ENCODE measurements around the gene SPATS2L. TPM values are rescaled to one million over a fixed set of nuclear protein-coding genes. Genes with fewer than 3 reads are reported as not detected.
A peak's percentile ranks its signal among the peaks of the same experiment; 100 is the strongest.

The SPATS2L gene
- total RNA-seq, 1 donor from 2014 or later: 100 TPM

DNA sequence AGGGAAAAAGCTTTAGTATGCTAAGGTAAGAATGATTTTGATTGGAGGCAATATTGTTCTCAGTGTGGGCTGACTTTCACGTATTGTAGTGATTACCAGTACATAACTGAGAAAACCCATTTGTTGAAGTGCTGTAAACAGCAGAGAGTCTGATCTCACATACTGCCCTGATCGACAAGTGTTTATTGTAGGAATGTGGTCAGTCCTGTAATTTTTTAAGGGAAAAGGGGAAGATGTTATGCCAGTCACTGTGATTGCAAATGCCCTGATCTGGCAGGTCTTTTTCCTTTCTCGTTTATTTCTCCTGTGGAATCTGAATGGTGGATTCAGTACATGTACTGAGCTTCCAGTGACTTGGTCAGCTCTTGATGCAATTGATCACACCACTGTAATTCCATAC, 11.5 kb downstream of the SPATS2L start:
- TF ChIP-seq, protein P1, sequence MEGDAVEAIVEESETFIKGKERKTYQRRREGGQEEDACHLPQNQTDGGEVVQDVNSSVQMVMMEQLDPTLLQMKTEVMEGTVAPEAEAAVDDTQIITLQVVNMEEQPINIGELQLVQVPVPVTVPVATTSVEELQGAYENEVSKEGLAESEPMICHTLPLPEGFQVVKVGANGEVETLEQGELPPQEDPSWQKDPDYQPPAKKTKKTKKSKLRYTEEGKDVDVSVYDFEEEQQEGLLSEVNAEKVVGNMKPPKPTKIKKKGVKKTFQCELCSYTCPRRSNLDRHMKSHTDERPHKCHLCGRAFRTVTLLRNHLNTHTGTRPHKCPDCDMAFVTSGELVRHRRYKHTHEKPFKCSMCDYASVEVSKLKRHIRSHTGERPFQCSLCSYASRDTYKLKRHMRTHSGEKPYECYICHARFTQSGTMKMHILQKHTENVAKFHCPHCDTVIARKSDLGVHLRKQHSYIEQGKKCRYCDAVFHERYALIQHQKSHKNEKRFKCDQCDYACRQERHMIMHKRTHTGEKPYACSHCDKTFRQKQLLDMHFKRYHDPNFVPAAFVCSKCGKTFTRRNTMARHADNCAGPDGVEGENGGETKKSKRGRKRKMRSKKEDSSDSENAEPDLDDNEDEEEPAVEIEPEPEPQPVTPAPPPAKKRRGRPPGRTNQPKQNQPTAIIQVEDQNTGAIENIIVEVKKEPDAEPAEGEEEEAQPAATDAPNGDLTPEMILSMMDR (IDR thresholded peaks at IDR 0.05): no peak
- no peak overlapping the region for H3K27ac ChIP-seq
- H3K4me3 ChIP-seq: no peak overlapping the region
- no peaks in the 10 kb centered on the region for H3K36me3 ChIP-seq
- DNase-seq (no peak), ATAC-seq (peak; percentile 56 to 58)
- H3K9me3 ChIP-seq: no peaks in the 10 kb centered on the region
- intact Hi-C loops (cut with DNase I): no loop called here
- no peaks in the 10 kb centered on the region for H3K27me3 ChIP-seq (ENCODE audit: low read depth)
- H3K4me1 ChIP-seq: peaks cover 40% of the 10 kb centered on the region

DNA sequence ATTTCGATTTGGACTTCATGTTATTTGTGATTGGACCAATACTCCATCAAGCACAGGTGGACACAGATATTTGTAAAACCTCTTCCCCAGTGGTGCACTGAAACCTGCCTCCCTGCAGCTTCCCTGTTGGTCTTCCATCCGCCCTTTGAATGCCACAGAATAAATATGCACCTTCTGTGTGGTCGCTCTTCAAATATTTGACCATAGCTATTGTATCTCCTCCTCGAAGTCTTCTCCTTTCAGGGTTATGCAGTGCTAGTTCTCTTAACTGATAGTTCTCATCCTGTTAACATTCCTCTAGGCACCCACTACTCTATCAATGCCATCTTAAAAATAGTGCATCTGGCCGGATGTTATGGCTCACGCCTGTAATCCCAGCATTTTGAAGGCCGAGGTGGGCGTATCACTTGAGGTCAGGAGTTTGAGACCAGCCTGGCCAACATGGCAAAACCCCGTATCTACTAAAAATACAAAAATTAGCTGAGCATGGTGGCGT, 12.5 kb downstream of the SPATS2L start:
- H3K4me1 ChIP-seq: peaks cover 40% of the 10 kb centered on the region
- no peaks in the 10 kb centered on the region for H3K9me3 ChIP-seq
- no peaks in the 10 kb centered on the region for H3K27me3 ChIP-seq (ENCODE audit: low read depth)
- no peak overlapping the region for H3K4me3 ChIP-seq
- intact Hi-C loops (cut with DNase I): no loop called here
- no peak overlapping the region for H3K27ac ChIP-seq
- no peaks in the 10 kb centered on the region for H3K36me3 ChIP-seq
- DNase-seq (no peak), ATAC-seq (no peak)
- TF ChIP-seq, protein P1 (IDR thresholded peaks at IDR 0.05): no peak

DNA sequence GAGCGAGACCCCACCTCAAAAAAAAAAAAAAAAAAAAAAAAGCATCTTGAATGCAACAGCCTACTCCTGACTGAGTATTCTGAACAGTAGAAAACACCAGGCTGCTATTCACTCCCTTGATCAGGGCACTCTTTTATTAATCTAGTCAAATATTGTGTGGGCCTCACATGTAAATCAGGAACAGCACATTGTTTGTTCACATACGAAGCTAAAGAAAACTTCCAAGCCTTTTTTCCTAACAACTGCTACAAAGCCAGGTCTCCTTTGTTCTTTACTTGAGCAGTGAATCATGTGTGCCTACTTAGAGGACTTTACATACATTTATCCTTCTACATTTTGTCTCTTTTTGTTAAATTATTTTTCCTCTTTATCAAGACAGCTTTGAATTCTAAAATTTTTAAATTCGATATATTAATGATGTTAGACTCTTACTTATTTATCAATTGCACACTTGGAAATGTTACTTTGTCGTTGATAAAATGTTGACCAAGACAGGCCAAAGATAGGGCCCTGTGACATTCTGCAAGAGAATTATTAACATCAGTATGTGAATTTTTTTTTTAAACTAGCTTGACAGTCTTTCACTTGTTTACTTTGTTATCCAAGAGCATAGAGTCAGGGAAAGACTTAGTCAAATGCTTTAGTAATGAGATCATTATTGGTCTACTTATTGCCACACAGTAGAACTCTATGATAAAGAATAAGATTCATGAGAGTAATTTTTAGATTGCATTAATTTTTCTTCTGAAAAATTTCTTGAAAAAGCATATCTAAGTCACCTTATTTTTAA, 13.2 kb downstream of the SPATS2L start:
- no peaks in the 10 kb centered on the region for H3K36me3 ChIP-seq
- peak overlapping the region; percentile 38 for H3K27ac ChIP-seq
- ATAC-seq: peak; percentile 75 to 89
- intact Hi-C loops (cut with DNase I): no loop called here
- TF ChIP-seq, protein P1 (IDR thresholded peaks at IDR 0.05): no peak
- H3K4me3 ChIP-seq: no peak overlapping the region
- no peaks in the 10 kb centered on the region for H3K27me3 ChIP-seq (ENCODE audit: low read depth)
- no peaks in the 10 kb centered on the region for H3K9me3 ChIP-seq
- DNase-seq: no peak
- peaks cover 40% of the 10 kb centered on the region for H3K4me1 ChIP-seq

DNA sequence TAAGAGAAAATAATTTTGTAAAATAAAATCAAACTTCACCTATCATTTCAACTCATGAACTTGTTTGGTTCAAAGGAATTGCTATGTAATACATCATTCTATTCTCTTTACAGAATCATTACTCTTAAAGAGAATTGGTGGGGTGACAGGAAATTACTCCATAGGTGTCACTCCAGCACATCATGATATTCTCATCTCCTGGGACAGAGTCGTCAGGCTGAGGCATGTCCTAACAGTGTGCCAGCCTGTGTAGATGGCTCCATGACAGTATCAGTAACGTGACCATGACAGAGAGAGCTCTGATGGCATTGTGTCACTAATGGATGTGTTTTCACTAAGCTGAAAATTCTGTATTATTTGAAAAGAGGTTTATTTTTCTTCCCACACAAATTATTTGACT, 13.9 kb downstream of the SPATS2L start:
- no peaks in the 10 kb centered on the region for H3K9me3 ChIP-seq
- DNase-seq (no peak), ATAC-seq (peak in 1 of 2 donors; percentile 35)
- no peaks in the 10 kb centered on the region for H3K27me3 ChIP-seq (ENCODE audit: low read depth)
- intact Hi-C loops (cut with DNase I): no loop called here
- TF ChIP-seq, protein P1 (IDR thresholded peaks at IDR 0.05): no peak
- peaks cover 40% of the 10 kb centered on the region for H3K4me1 ChIP-seq
- no peak overlapping the region for H3K4me3 ChIP-seq
- peak overlapping the region; percentile 48 for H3K27ac ChIP-seq
- no peaks in the 10 kb centered on the region for H3K36me3 ChIP-seq

DNA sequence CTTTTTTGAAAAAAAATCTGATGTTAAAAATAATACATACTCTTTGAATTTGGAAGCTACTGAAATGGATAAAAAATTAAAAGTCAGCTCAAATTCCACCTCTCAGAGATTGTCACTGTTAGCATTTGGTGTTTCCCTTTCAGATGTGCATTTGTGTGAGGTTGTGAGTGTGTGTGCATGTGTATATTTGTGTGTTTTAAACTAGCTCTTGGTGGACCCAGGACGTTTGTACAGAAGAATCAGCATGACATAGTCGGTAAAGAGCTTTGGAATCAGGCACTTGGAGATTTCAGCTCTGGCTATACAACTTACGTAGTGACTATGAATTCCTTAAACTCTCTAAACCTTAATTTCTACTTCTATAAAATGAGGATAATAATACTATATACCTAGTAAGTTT, 14.5 kb downstream of the SPATS2L start:
- TF ChIP-seq, protein P1 (IDR thresholded peaks at IDR 0.05): no peak
- Histone ChIP-seq H3K27ac (no peak overlapping the region), H3K4me3 (no peak overlapping the region), H3K36me3 (no peaks in the 10 kb centered on the region), H3K4me1 (peaks cover 38% of the 10 kb centered on the region), H3K27me3 (ENCODE audit: low read depth) (no peaks in the 10 kb centered on the region), H3K9me3 (no peaks in the 10 kb centered on the region)
- DNase-seq (no peak), ATAC-seq (no peak)
- intact Hi-C loops (cut with DNase I): no loop called here

Data from lower lobe of right lung (tissue), 2 donors.